ENCODE results near the gene DPF3.

DNA sequence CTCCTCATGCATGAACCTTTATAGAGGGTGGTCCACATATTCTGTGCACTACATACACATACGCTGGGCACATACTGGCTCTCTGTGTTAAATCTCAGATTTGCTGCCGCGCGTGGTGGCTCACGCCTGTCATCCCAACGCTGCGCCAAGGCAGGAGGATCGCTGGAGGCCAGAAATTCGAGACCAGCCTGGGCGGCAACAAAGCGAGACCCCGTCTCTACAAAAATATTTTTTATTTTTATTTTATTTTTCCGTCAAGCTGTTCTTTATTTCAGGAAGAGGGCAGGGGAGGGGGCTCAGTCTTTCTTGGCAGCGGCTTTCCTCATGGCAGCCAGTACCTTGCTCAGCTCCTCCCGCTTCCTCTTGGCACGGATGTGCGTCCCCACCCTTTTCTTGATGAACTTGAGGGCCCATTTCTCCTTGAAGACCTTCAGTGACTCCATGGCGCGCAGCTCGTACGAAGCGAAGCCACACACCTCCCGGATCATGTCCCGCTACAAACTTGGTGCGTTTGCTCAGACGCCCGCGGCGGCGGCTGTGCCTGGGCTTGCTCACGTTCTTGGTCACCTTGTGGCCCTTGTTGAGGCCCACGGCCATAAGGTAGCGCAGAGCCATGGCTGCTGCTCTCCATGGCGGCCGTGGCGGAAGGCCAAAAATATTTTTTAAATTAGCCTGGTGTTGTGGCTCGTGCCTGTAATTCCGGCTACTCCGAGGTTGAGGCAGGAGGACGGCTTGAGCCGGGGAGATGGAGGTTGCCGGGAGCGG is 35.6 kb upstream of the DPF3 start:
- TF ChIP-seq SP1 (IDR thresholded peaks at IDR 0.05) (no peak), LEF1 (IDR thresholded peaks at IDR 0.05; ENCODE audit: borderline replicate concordance) (no peak), FOXA1 (IDR thresholded peaks at IDR 0.05) (no peak), SUZ12 (IDR thresholded peaks at IDR 0.05) (no peak), FOXM1 (IDR thresholded peaks at IDR 0.05; ENCODE audit: borderline replicate concordance) (no peak), NFRKB (IDR thresholded peaks at IDR 0.05) (no peak), ARNT (IDR thresholded peaks at IDR 0.05) (no peak), ELF4 (IDR thresholded peaks at IDR 0.05) (no peak), ZNF384 (IDR thresholded peaks at IDR 0.05) (no peak), HDGF (IDR thresholded peaks at IDR 0.05; ENCODE audit: borderline replicate concordance) (no peak), FOXK2 (IDR thresholded peaks at IDR 0.05) (no peak)

Data from HEK293T (cell line).